ENCODE results near the gene MLH1.
"Not testable (repeated sequence)": the region's sequence is repeated elsewhere in the genome, so short reads cannot be mapped to it uniquely, and the experiment has no call there.

The MLH1 gene

DNA sequence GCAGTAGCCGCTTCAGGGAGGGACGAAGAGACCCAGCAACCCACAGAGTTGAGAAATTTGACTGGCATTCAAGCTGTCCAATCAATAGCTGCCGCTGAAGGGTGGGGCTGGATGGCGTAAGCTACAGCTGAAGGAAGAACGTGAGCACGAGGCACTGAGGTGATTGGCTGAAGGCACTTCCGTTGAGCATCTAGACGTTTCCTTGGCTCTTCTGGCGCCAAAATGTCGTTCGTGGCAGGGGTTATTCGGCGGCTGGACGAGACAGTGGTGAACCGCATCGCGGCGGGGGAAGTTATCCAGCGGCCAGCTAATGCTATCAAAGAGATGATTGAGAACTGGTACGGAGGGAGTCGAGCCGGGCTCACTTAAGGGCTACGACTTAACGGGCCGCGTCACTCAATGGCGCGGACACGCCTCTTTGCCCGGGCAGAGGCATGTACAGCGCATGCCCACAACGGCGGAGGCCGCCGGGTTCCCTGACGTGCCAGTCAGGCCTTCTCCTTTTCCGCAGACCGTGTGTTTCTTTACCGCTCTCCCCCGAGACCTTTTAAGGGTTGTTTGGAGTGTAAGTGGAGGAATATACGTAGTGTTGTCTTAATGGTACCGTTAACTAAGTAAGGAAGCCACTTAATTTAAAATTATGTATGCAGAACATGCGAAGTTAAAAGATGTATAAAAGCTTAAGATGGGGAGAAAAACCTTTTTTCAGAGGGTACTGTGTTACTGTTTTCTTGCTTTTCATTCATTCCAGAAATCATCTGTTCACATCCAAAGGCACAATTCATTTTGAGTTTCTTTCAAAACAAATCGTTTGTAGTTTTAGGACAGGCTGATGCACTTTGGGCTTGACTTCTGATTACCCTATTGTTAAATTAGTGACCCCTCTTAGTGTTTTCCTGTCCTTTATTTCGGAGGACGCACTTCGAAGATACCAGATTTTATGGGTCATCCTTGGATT is at the start of gene MLH1:
TSS of gene MLH1 (plus strand) at position 193 of the 958 bp plus-strand sequence. CDS start at position 223, 30 bp downstream.
- DNase-seq: peak; percentile 98

DNA sequence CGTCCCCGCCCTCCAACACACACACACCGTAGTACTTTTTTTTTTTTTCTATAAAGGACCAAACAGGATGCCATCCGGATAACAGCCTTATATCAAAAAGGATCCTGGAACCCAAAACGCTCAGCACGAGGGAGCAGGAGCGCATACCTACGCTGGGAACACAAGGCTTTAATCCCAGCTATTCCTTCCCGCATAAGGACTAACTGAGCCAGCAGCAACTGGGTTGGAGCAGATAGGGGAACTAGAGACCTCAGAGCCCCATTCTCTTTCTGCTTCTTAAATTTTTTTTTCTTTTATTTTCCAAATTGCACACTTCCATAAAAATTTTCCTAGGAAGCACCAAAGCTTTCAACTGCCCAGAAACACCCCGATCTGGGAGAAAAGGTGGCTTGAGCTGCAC is 49.7 kb upstream of the MLH1 start:
- DNase-seq: no peak

DNA sequence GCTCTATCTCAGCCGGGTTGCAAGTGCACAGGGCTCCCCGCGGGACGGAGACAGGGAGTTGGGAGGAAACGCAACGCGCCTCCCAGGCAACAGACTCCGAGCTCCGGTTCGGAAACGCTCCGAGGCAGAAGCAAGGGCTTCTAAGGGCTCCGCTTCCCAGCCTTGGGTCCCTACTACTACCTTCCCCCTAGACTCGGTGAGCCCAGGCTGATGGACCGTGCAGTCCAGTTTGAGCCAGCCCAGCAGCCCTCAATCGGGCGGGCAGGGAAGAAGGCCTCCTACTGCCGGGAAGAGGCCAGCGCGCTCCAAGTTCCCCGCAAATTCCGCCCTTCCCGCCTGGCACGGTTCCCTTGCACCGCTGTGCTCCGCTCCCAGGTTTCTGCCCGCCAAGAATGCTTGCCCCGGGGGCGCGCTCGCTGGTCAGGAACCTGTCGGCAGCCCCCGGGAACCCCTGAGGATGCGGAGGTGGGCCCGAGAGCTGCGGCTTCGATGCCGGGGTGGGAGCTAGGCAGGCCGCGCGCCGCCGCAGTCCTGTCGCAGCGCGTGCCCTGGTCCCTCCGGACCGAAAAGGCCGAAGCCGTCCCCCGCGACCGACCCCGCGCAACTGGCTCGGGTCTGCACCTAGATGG is 49.2 kb upstream of the MLH1 start:
- peak; percentile 55 to 65 for DNase-seq

DNA sequence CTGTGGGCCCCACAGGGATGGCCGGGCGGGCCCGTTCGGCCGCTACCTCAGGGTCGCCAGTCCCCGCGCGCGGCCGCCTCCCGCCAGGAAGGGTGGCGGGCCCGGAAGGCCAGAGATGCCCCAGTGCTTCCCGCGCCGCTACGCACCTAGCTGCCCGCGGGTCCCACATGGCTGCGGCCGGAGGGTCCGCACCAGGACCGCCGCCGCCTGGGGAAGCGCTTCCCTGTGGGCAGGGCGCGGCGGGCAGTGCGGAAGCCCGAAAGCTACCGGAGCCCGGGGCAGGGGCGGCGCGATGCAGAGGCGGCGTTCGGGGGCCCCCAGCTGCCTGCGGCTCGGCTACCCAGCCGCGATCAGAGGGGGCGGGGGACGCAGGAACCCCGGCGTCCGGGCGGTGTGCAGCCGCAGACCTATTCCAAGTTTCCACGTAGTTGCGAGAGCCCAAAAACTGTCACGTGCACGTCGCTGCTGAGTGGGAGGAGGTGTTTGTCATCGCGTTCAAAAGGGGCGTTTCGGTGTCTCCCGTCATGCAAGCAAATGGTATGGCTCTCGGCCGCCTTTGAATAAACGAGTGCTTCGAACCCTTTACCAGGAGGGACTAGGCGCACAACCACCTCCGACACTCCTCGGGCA is 48.6 kb upstream of the MLH1 start, which contains the start of gene TRANK1:
TSS of gene TRANK1 (minus strand) at position 414 of the 630 bp plus-strand sequence. CDS start at position 169, 245 bp downstream.
- DNase-seq: peak; percentile 83 to 86

DNA sequence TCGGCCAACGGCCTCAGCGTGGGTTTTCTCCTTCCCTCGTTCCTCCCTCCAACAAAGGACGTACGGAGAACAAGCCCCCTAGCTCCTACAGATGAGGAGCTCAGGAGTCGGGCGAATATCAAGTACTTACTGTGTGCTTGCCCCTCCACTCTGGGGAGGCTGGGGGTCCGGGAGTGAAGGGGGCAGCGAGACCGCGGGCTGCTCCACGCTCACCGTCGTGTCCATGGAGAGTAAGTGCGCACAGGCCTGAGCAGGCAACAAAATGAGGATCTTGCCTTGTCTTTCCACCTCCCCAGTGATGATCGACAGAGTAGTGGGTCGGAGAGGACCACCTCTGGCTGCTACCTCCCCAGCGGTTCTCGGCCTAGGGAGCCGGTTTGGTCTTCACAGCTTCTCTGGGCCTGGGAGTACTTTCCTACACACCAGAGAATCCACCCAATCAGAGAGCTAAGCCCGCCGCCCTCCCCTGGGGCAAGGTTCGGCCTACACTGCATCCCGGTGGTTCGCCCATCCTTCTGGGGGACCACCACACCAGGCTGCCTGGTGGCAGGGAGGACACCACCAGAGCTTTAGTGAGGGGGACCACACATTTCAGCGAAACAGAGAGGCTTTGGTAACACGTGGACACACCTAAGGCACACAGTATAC is 47.9 kb upstream of the MLH1 start:
- peak in 1 of 2 experiments; percentile 20 for DNase-seq

DNA sequence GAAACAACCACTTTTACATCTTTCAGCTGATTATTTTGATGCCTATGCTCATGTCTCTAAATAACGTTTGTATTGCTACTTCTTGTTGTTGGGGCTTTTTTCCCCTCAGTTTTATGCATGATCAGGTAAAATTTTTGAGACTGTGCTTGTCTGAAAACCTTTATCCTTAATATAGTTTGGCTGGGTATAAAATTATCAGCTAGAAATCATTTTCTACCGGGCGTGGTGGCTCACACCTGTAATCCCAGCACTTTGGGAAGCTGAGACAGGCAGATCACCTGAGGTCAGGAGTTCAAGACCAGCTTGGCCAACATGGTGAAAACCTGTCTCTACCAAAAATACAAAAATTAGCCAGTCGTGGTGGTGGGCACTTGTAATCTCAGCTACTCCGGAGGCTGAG is 45.5 kb upstream of the MLH1 start:
- DNase-seq: not testable (repeated sequence)

DNA sequence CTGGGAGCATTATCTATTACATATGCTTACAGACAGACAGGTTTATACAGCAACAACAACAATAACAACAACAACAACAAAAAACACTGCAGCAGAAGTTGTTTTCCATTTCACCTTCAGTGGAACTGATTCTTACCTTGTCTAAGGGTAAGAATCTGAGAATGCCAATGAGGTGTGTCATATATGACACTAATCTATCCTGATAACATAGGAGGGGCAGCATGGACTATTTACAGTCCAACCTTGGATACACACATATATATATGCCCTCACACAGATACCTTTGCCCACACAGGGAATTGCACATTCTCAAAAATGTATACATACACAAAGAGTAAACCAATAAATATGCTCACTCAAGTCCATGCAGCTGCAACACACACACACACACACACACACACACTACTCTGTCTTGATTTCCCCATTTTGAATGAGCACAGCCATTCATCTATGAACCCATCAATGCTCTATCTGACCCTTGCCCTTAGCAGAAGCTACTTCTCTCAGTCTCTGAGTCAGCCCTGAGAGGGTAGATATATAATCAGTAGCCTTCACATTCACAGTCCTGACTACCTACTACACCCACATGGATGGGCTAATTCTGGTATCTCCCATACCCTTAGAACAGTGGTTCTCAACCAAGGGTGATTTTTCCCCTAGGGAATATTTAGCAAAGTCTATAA is 38.7 kb upstream of the MLH1 start:
- DNase-seq: no peak

DNA sequence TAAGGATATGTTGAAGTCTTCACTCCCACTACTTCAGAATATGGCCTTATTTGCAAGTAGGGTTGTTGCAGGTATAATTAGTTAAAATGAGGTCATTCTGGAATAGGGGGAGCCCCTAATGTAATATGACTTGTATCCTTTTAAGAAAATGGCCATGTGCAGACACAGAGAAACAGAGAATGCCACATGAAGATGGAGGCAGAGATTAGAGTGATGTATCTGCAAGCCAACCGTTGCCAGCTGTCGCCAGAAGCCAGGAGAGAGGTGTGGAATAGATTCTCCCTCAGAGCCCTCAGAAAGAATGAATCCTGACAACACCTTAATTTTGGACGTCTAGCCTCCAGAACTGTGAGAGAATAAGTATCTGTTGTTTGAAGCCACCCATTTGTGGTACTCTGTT is 37.2 kb upstream of the MLH1 start:
- DNase-seq: no peak

DNA sequence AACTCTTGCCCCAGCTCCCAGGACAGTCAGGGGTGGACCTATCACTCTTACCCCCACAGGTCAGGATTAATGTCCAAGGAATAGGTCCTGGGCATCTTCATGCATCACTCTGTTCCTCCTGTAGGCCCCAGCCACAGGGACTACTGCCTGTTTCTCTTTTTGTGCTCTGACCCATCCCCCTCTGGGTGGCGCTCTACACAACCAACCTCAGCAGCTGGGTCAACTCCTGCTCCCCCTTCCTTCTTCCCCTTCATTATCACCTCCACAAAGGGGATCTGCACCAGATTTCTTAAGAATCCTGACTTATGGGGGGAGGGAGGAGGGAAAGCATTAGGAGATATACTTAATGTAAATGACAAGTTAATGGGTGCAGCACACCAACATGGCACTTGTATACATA is 36.3 kb upstream of the MLH1 start:
- DNase-seq: no peak

DNA sequence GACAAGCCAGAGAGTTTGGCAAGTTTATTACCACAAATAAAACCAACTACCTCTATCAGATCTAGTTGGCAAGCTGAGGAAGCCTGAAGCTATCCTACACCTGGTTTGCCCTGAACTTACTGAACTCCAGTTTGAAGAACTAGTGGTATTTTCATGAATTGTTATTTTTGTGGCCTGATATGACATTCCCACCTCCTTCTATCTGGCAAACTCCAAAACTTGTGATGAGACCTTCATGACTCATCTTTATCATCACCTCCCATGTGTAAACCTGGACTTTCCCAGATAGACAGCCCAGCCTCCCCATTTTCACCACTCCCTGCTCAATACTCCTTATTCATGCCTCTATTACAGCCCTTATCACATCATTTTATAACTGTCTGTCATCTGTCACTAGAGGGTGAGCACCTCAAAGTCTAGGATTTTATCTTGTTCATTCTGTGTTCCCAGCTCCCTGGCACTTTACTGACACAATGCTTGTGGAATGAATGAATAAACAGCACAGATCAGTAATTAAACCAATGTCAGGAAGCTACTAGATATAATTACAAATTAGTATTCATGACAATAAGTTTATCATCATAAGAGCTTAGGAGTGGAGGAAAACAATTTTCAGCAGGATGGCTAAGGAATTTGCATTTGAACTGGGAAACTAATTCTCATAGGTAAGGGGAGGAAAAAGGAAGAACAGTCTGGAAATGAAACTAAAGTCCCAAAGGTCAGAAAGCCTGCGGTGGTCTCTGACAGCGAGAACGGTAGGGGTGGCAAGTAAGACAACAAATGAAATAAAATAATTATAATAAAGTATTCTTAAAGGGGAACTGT is 35.2 kb upstream of the MLH1 start:
- no peak for DNase-seq

DNA sequence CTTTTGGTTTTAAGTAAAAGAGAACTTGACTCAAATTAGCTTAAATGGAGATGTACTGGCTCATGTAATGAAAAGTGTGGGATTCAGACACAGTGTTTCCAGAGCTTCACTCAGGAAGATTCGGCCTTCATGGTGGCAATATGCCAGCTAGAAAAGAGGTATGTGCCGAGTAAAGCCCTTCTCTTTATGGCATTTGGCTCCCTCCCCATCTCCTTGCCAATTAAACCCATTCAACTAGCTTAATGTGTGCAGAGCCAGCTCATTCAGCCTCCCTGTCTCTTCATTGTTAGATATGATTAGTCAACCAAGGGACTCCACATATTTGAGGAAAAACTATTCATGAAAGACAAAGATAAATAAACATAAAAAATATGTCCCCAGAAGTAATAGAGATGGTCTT is 33.5 kb upstream of the MLH1 start:
- no peak for DNase-seq

DNA sequence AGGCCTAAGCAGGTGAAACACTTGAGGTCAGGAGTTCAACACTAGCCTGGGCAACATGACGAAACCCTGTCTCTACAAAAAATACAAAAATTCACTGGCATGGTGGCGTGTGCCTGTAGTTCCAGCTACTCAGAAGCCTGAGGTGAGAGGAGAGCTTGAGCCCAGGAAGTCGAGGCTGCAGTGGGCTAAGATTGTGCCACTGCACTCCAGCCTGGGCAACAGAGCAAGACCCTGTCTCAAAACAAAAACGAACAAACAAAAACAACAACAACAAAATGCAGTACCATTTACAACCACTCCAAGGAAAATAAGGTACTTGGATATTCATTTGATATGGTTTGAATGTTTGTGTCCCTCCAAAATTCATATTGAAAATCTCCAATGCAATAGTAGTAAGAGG is 32.8 kb upstream of the MLH1 start:
- no peak for DNase-seq

DNA sequence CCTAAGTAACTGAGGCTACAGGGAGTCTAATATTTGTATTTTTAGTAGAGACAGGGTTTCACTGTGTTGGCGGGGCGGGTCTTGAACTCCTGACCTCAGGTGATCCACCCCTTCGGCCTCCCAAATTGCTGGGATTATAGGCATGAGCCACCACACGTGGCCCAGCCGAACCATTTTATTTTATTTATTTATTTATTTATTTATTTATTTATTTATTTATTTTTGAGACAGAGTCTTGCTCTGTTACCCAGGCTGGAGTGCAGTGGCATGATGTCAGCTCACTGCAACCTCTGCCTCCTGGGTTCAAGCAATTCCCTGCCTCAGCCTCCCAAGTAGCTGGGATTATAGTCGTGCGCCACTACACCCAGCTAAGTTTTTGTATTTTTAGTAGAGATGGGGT is 30.3 kb upstream of the MLH1 start:
- DNase-seq: not testable (repeated sequence)

DNA sequence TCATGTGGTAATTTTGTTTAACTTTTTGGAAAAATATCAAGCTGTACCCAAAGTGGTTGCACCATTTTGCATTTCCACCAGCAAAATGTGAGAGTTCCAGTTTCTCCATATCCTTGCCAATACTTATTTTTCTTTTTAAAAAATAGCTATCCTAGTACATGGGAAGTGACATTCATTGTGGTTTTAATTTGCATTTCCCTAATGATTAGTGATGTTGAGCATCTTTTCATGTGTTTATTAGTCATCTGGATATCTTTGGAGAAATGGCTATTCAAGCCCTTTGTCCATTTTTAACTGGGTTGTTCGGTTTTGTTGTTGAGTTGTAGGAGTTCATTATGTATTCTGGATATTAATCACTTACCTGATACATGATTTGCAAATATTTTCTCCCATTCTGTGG is 29.0 kb upstream of the MLH1 start:
- DNase-seq: no peak

DNA sequence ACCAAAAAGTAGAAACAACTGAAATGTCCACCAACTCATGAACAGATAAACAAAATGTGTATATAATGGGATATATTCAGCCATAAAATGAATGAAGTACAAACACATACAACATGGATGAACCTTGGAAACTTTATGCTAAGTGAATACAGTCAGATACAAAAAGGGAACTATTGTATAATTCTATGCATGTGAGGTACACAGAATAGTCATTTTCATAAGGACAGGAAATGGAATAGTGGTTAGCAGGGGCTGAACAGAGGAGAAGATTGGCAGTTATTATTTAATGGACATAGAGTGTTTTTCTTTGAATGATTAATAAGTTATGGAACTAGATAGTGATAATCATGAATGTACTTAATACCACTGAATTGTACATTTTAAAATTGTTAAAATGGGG is 28.5 kb upstream of the MLH1 start:
- DNase-seq: no peak

DNA sequence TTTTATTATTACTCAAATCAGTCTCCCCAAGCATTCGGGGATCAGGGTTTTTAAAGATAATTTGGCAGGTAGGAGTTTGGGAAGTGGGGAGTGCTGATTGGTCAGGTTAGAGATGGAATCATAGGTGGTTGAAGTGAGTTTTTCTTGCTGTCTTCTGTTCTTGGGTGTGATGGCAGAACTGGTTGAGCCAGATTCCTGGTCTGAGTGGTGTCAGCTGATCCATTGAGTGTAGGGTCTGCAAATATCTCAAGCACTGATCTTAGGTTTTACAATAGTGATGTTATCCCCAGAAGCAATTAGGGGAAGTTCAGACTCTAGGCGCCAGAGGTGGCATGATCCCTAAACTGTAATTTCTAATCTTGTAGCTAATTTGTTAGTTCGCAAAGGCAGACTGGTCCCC is 27.9 kb upstream of the MLH1 start:
- no peak for DNase-seq

DNA sequence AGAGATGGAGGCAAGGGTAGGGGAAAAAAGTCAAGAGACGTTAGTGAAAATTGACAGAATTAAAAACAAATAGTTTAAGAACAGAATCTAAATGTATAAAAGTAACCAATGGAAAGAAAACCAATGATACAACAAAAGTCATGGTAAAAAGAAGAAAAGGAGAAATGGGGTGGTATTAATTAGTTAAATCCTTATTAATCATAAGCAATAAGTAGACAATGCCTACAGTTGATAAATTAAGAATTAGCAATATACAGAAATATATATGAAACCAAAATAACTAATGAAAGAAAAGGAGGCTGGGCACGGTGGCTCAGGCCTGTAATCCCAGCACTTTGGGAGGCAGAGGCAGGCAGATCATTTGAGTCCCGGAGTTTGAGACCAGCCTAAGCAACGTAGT is 24.2 kb upstream of the MLH1 start:
- DNase-seq: no peak

DNA sequence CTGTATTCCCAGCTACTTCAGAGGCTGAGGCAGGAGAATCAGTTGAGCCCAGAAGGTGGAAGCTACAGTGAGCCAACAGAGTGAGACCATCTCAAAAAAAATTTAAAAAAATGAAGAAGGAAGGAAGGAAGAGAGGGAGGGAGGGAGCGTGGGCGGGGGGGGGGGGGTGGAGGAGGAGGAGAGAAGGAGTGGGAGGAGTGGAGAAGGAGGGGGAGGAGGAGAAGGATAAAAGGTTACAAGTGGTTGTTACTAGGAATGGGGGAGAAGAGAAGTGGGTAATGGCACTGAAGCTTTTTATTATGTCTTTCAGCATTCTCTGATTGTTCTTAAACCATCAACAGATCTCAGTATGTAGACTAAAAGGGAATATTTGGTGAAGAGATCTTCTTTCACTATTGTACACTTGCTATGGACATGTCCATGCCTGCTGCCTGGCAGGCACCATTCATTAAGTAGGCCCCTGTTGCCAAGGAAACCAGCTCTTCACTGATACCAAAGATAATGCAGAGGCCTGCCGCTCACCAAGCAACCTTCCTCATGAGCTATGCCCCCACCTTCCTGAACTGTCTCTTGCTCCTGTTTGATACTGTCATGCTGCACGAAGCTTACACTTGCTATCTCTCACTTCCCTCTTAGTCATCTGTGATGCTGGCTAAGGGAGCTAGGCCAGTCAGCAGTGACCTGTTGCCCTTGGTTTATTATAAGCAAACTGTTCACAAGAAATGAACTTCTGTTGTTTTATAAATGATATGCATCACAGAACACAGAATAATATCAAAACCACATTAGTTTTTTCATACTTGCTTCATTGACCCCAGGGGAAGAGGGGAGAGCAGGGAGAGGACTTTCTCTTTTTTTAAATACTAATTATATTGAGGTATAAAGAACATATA is 23.5 kb upstream of the MLH1 start:
- DNase-seq: peak; percentile 35 to 49

DNA sequence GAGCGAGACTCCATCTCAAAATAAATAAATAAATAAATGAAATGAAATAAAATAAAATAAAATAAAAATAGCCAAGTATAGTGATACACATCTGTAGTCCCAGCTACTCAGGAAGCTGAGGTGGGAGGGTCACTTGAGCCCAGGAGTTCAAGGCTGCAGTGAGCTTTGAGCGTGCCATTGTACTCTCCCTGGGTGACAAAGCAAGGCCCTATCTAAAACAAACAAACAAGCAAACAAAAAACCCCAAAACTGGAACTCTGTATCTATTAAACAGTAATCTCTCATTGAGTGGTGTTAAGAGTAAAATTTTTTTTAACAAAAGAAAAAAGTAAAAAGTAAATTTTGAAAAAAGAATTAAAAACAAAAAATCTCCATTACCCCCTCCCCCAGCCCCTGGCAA is 21.2 kb upstream of the MLH1 start:
- no peak for DNase-seq

DNA sequence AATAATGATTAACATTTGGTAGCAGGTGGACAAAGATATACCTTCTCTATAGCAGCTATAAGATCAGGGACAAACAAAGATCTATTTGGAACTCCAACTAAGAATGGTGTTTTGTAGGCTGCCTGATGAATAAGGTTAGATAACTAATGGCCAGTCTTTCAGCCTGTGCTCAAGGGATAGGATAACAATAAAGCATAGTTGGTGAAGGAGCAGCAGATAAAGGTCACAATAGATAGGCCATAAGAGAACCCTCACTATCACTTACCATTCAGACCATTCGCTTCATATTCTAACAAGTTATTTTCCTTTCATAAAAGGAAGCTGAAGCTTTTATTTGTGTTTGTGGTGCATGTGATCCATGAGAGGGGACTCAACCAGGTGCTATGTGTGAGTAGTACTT is 20.2 kb upstream of the MLH1 start:
- DNase-seq: no peak

DNA sequence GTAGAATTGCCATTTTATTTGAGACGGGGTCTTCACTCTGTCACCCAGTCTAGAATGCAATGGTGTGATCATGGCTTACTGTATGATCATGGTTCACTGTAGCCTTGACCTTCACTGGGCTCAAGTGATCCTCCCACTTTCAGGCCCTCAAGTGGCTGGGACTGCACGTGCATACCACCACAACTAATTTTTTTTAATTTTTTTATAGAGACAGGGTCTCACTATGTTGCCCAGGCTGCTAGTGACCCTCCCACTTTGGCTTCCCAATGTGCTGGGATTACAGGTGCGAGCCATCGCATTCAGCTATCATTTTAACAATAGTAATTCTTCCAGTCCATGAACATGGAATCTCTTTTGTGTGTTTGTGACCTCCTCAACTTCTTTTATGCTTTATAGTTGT is 12.3 kb upstream of the MLH1 start:
- DNase-seq: no peak

Data from activated T-cell treated with anti-CD3 and anti-CD28 coated beads, Interleukin-2, amount 50 U/mL, for 48 hours (primary cell).